Fibroblast of lung (primary cell): ENCODE measurements around the gene COL16A1. TPM values are rescaled to one million over a fixed set of nuclear protein-coding genes. Genes with fewer than 3 reads are reported as not detected.

Experiments
- DNase-seq, 2 donors: peaks; one replicate each; pipeline versions ENCODE4 v3.0.0 to v3.0.0-alpha.2; 2010; ENCODE audit warnings: low read depth in 2 of 2
- H2AFZ ChIP-seq: 2 replicates; pipeline ENCODE4 v1.5.1; 2012; ENCODE audit warnings: low read length, control low read depth, inconsistent platforms
- H3K27ac ChIP-seq: 2 replicates; pipeline ENCODE4 v1.5.1; 2011; ENCODE audit warnings: low read length, control low read depth; ENCODE audit not compliant: insufficient read depth
- H3K27me3 ChIP-seq: 2 replicates; pipeline ENCODE4 v1.5.1; 2011; ENCODE audit warnings: mild to moderate bottlenecking, low read length; ENCODE audit not compliant: control insufficient read depth, insufficient read depth
- H3K36me3 ChIP-seq: 2 replicates; pipeline ENCODE4 v1.5.1; 2011; ENCODE audit warnings: low read length; ENCODE audit not compliant: control insufficient read depth, insufficient read depth
- H3K4me1 ChIP-seq: 2 replicates; pipeline ENCODE4 v1.5.1; 2011; ENCODE audit warnings: low read length; ENCODE audit not compliant: control insufficient read depth, insufficient read depth; ENCODE audit errors: extremely low read depth
- H3K4me2 ChIP-seq: 2 replicates; pipeline ENCODE4 v1.5.1; 2011; ENCODE audit warnings: low read length, control low read depth; ENCODE audit not compliant: insufficient read depth; ENCODE audit errors: extremely low read depth
- H3K4me3 ChIP-seq, 4 experiments: fragments of 200-600 bp in 1 of 4; sonication (generic) in 1 of 4; replicated peaks in 1 of 4; 2 replicates each; pipeline ENCODE4 v1.5.1; 2011 to 2016; ENCODE audit warnings: low read length in 4 of 4, low read depth in 3 of 4, mild to moderate bottlenecking in 3 of 4, control low read depth in 2 of 4, inconsistent platforms in 1 of 4, mixed read lengths in 1 of 4; ENCODE audit not compliant: insufficient read depth in 1 of 4; ENCODE audit errors: control extremely low read depth in 1 of 4
- H3K79me2 ChIP-seq: 2 replicates; pipeline ENCODE4 v1.5.1; 2012; ENCODE audit warnings: mild to moderate bottlenecking, low read length, inconsistent platforms; ENCODE audit not compliant: control insufficient read depth, insufficient read depth
- H3K9ac ChIP-seq: 2 replicates; pipeline ENCODE4 v1.5.1; 2011; ENCODE audit warnings: mild to moderate bottlenecking, low read length, control low read depth; ENCODE audit not compliant: insufficient read depth
- H3K9me3 ChIP-seq: 2 replicates; pipeline ENCODE4 v1.5.1; 2012; ENCODE audit warnings: low read depth, low read length; ENCODE audit not compliant: control insufficient read depth, insufficient read depth
- H4K20me1 ChIP-seq: 2 replicates; pipeline ENCODE4 v1.5.1; 2011; ENCODE audit warnings: low read length; ENCODE audit not compliant: control insufficient read depth, insufficient read depth; ENCODE audit errors: extremely low read depth
- CTCF ChIP-seq, 2 donors: IDR thresholded peaks in 1 of 2; conservative IDR thresholded peaks in 1 of 2; 1 replicate in 1 of 2; 2 replicates in 1 of 2; pipeline ENCODE4 v1.5.1; 2011 to 2012; ENCODE audit warnings: low read length in 2 of 2, control low read depth in 1 of 2, inconsistent platforms in 1 of 2, low read depth in 1 of 2, mild to moderate bottlenecking in 1 of 2
- EZH2 ChIP-seq: IDR thresholded peaks from 2 replicates; pipeline ENCODE4 v1.5.1; 2012; ENCODE audit warnings: low read length, control low read depth, mild to moderate bottlenecking; ENCODE audit errors: missing control alignments
- polyA plus RNA-seq, 2 donors: library from polyadenylated mRNA; depleted of rRNA in 1 of 2; stranded (reverse) in 1 of 2; unstranded in 1 of 2; fragments of >200 nt; gene quantifications; 2 replicates each; pipeline ENCODE4 v1.2.1, GENCODE V29; 2011 to 2012; ENCODE audit warnings: missing spikeins in 1 of 2
- total RNA-seq: library from RNA; depleted of rRNA; stranded (reverse); fragments of >200 nt; gene quantifications from 2 replicates; pipeline ENCODE4 v1.2.1, GENCODE V29; 2014

COL16A1 gene
- total and polyA plus RNA-seq, 2 donors (not counting 1 experiment from before 2014, with no cell fraction given) = 20.9 to 80.3 TPM

GRCh38 chr1:31694964-31695313 lies 8.9 kb downstream of the COL16A1 start:
- Histone ChIP-seq H3K27ac (no peak overlapping the region), H3K79me2 (peaks cover 4% of the 10 kb centered on the region), H3K27me3 (no peaks in the 10 kb centered on the region), H3K4me1 (peaks cover 10% of the 10 kb centered on the region), H3K4me3 (no peak overlapping the region), H3K9me3 (no peaks in the 10 kb centered on the region), H3K4me2 (no peak overlapping the region), H3K9ac (no peak overlapping the region), H4K20me1 (no peaks in the 10 kb centered on the region), H2AFZ (no peak overlapping the region), H3K36me3 (peaks cover 53% of the 10 kb centered on the region)
- TF ChIP-seq EZH2 = no peak
- TF ChIP-seq CTCF (conservative IDR thresholded peaks at IDR 0.05 in 1 of 2, IDR thresholded peaks at IDR 0.05 in 1 of 2; ENCODE audit: low read depth in 1 of 2, low read length in 2 of 2) = no peak
- no peak for DNase-seq

GRCh38 chr1:31694069-31694963 lies 9.5 kb downstream of the COL16A1 start:
- H3K27ac ChIP-seq = no peak overlapping the region
- TF ChIP-seq CTCF (conservative IDR thresholded peaks at IDR 0.05 in 1 of 2, IDR thresholded peaks at IDR 0.05 in 1 of 2; ENCODE audit: low read depth in 1 of 2, low read length in 2 of 2) (no peak), EZH2 (no peak)
- no peak overlapping the region for H2AFZ ChIP-seq
- H3K27me3 ChIP-seq = no peaks in the 10 kb centered on the region
- H3K4me2 ChIP-seq = no peak overlapping the region
- H3K79me2 ChIP-seq = peaks cover under 1% of the 10 kb centered on the region
- H3K4me1 ChIP-seq = peaks cover 13% of the 10 kb centered on the region
- no peak overlapping the region for H3K4me3 ChIP-seq
- DNase-seq = no peak
- H3K9ac ChIP-seq = no peak overlapping the region
- H4K20me1 ChIP-seq = no peaks in the 10 kb centered on the region
- no peaks in the 10 kb centered on the region for H3K9me3 ChIP-seq
- H3K36me3 ChIP-seq = peaks cover 48% of the 10 kb centered on the region

- H3K36me3 ChIP-seq = peaks cover 46% of the 10 kb centered on the region
- H4K20me1 ChIP-seq = no peaks in the 10 kb centered on the region
- TF ChIP-seq EZH2 (no peak), CTCF (conservative IDR thresholded peaks at IDR 0.05 in 1 of 2, IDR thresholded peaks at IDR 0.05 in 1 of 2; ENCODE audit: low read depth in 1 of 2, low read length in 2 of 2) (no peak)
- H3K4me1 ChIP-seq = peaks cover 19% of the 10 kb centered on the region
- no peaks in the 10 kb centered on the region for H3K27me3 ChIP-seq
- no peak overlapping the region for H3K27ac ChIP-seq
- H3K4me3 ChIP-seq = no peak overlapping the region
- no peaks in the 10 kb centered on the region for H3K79me2 ChIP-seq
- H2AFZ ChIP-seq = no peak overlapping the region
- no peaks in the 10 kb centered on the region for H3K9me3 ChIP-seq
- DNase-seq = no peak
- H3K4me2 ChIP-seq = no peak overlapping the region
- H3K9ac ChIP-seq = no peak overlapping the region
Observed at GRCh38 chr1:31693231-31693630, 10.6 kb downstream of the COL16A1 start.
